Neutrophil (primary cell): ENCODE results near the gene GPD1.

Experiments
- H3K27ac ChIP-seq: fragments of 200-600 bp; sonication (generic); 2 replicates; pipeline ENCODE4 v1.5.1; 2016; ENCODE audit warnings: mild to moderate bottlenecking, moderate library complexity
- H3K27me3 ChIP-seq: fragments of 200-600 bp; sonication (generic); 2 replicates; pipeline ENCODE4 v1.6.0; 2016; ENCODE audit warnings: mild to moderate bottlenecking
- H3K36me3 ChIP-seq: fragments of 200-600 bp; sonication (generic); 2 replicates; pipeline ENCODE4 v1.5.1; 2017
- H3K4me1 ChIP-seq, 2 experiments: fragments of 200-600 bp in 1 of 2; sonication (generic) in 1 of 2; 1 replicate in 1 of 2; 2 replicates in 1 of 2; pipeline versions ENCODE4 v1.5.1 to v1.6.1; 2013 to 2016; ENCODE audit warnings: low read depth in 1 of 2, low read length in 1 of 2, mild to moderate bottlenecking in 1 of 2, moderate library complexity in 1 of 2; ENCODE audit not compliant: control insufficient read depth in 1 of 2, insufficient read depth in 1 of 2
- H3K4me3 ChIP-seq, 2 experiments: fragments of 200-600 bp in 1 of 2; sonication (generic) in 1 of 2; 1 replicate in 1 of 2; 2 replicates in 1 of 2; pipeline ENCODE4 v1.5.1; 2013 to 2016; ENCODE audit warnings: low read depth in 1 of 2, low read length in 1 of 2, mild to moderate bottlenecking in 1 of 2, moderate library complexity in 1 of 2
- H3K9me3 ChIP-seq: fragments of 200-600 bp; sonication (generic); 2 replicates; pipeline ENCODE4 v1.5.1; 2016
- CTCF ChIP-seq: fragments of 200-600 bp; sonication (generic); IDR thresholded peaks from 2 replicates; pipeline ENCODE4 v1.5.1; 2016; ENCODE audit warnings: antibody characterized with exemption

Gene GPD1

DNA sequence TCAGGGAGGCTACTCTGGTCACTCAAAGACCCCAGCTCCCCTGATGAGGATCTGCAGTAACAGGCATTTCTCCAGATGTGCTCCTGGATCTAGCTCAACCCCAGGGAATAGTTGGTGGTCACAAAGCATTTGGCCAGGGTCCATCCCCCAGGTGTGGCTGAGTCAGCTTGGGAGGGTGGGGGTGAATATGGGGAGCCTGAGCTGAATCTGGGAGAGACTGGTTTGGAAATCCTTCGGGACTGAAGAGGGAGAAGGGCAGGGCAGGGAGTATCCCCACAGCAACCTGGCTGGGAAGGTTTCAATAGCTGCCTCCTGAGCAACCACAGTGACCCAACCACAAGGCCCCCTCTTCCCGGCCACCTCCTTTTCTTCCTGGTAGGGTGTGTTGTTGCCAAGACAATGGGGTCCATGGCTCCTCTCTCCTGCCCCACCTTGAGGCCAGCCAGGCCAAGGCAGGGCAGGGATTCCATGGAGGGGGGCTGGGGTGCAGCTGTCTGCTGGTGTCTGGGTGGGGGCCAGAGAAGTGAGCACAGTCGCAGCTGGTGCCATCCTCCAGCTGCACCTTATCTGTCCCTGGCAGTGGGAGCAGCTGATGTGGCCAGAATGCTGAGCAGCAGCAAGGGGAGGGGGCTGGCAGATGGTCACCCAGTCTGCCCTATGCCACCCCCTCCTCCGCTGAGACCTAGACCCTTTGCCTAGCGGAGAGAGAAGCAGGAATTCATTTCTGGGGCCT is 40.9 kb upstream of the GPD1 start:
- Histone ChIP-seq H3K27me3 (peaks cover 94% of the 10 kb centered on the region), H3K4me3 (no peak overlapping the region), H3K4me1 (peaks cover 0 to under 1% of the 10 kb centered on the region in 2 experiments)

GRCh38 chr12:50065726-50066310 is 38.0 kb upstream of the GPD1 start:
- Histone ChIP-seq H3K9me3 (no peaks in the 10 kb centered on the region), H3K27me3 (peaks cover 75% of the 10 kb centered on the region), H3K27ac (no peak overlapping the region), H3K4me3 (no peak overlapping the region), H3K4me1 (peaks cover 3% of the 10 kb centered on the region in 2 experiments), H3K36me3 (no peaks in the 10 kb centered on the region)
- TF ChIP-seq CTCF, result no peak

More for the DNA sequence above, 40.9 kb upstream of the GPD1 start:
- Histone ChIP-seq H3K27ac (no peak overlapping the region), H3K9me3 (no peaks in the 10 kb centered on the region), H3K36me3 (no peaks in the 10 kb centered on the region)
- no peak for TF ChIP-seq CTCF

GRCh38 chr12:50066402-50066801 is 37.4 kb upstream of the GPD1 start:
- H3K4me1 ChIP-seq, result peaks cover 3% of the 10 kb centered on the region in 2 experiments
- no peaks in the 10 kb centered on the region for H3K9me3 ChIP-seq
- no peak overlapping the region for H3K4me3 ChIP-seq
- no peaks in the 10 kb centered on the region for H3K36me3 ChIP-seq
- peaks cover 71% of the 10 kb centered on the region for H3K27me3 ChIP-seq
- no peak overlapping the region for H3K27ac ChIP-seq
- TF ChIP-seq CTCF, result no peak

GRCh38 chr12:50069069-50069468 is 34.7 kb upstream of the GPD1 start:
- H3K4me1 ChIP-seq, result peaks cover 3% of the 10 kb centered on the region in 2 experiments
- no peak overlapping the region for H3K27ac ChIP-seq
- H3K27me3 ChIP-seq, result peaks cover 65% of the 10 kb centered on the region
- no peaks in the 10 kb centered on the region for H3K9me3 ChIP-seq
- H3K36me3 ChIP-seq, result no peaks in the 10 kb centered on the region
- no peak overlapping the region for H3K4me3 ChIP-seq
- no peak for TF ChIP-seq CTCF

DNA sequence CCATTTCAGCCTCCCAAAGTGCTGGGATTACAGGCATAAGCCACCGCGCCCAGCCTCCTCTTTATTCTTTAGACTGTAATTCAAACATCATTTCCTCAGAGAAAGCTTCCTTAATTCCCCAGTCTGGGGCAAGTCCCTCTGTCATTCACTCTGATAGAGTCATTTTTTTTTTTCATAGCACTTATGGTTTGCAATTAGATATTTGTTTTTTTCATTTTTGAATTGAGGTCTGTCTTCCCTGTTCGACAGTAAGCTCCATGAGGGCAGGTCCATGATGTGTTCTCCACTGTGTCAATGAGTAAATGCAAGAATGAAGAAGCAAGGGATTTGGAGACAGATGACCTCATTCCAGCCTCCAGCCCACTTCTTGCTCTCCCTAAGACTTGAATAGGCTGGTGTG is 34.3 kb upstream of the GPD1 start:
- H3K9me3 ChIP-seq, result no peaks in the 10 kb centered on the region
- TF ChIP-seq CTCF, result no peak
- no peak overlapping the region for H3K4me3 ChIP-seq
- peaks cover 60% of the 10 kb centered on the region for H3K27me3 ChIP-seq
- peaks cover 3% of the 10 kb centered on the region in 2 experiments for H3K4me1 ChIP-seq
- no peaks in the 10 kb centered on the region for H3K36me3 ChIP-seq
- H3K27ac ChIP-seq, result no peak overlapping the region
